HG03103 (cell line): ENCODE measurements around the gene SSC5D.
"Not testable (repeated sequence)": the region's sequence is repeated elsewhere in the genome, so short reads cannot be mapped to it uniquely, and the experiment has no call there.

Experiments used
- ATAC-seq: cut with Tn5 transposase; IDR thresholded peaks from one replicate; pipeline ENCODE4 v1.9.1; 2021; ENCODE audit warnings: low read depth; ENCODE audit not compliant: unreplicated experiment

SSC5D gene

DNA sequence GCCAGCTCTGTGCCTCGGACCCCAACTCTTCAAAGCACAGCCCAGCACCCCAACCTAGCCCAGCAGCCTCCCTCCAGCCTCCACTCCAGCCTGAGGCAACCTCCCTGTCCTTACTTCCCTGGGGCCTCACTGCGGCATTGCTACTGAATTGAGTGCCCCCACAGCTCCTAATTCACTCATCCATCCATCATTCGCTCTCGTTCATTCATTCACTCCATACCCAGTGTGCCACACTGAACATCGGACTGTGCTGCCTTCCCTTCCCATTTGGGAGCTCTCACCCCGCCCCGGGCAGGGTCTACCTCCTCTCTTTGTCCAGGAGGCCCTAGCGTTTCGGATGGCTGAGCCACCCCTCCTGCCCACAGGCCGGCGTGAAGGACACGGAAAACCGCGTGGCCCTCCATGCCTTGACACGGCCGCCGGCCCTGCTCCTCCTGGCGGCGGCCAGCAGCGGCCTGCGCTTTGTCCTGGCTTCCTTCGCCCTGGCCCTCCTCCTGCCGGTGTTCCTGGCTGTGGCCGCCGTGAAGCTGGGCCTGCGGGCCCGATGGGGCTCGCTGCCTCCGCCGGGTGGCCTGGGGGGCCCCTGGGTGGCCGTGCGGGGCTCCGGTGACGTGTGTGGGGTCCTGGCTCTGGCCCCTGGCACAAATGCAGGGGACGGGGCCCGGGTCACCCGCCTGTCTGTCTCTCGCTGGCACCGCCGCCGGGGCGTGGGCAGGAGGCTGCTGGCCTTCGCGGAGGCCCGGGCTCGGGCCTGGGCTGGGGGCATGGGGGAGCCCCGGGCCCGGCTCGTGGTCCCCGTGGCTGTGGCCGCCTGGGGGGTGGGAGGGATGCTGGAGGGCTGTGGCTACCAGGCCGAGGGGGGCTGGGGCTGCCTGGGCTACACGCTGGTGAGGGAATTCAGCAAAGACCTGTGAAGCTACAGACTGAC is 1.9 kb upstream of the SSC5D start:
- ATAC-seq = no peak

DNA sequence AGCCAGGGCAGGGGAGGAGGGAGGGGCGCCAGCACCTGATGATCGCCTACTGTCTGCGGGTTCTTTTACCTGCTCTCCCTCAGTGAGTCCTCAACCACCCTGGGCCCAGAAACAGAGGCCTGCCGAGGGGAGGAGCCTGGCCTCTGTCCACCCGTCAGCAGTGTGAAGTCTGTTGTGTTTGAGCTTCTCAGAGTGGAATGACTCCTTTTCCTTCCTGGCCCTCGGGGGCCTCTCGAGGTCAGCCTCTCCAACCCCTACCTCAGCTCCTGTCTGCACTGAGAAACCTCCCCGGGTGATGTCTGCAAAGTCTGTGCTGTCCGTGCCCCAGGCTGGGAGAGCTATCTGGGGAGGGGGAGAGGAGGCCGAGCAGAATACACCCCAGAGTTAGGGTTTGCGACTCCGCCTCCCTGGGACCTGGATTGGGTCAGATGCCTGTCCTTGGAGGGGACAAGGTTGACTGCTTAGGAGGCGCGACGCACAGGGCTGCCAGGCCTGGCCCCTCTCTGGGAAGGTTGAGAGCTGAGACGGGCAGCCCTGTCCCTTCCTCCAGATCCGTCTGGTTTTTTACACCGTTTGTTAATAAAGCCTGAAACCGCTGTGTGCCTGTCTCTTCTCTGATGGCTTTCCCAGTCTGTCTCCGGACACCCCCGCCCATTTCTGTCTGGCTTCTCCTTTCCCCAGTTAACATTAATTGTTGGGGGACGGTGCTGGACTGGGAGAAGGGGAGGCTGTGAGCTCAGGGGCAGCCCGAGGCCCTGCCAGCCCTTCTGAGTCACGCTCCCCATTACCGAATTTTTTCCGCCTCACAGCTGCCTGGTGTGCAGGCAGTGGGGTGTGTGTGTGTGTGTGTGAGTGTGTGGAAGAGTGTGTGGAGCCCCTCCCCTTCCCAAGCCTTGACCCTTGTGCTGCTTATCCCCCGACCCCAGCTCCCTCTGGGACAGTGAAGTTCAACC is 989 bp upstream of the SSC5D start:
- ATAC-seq = no peak

DNA sequence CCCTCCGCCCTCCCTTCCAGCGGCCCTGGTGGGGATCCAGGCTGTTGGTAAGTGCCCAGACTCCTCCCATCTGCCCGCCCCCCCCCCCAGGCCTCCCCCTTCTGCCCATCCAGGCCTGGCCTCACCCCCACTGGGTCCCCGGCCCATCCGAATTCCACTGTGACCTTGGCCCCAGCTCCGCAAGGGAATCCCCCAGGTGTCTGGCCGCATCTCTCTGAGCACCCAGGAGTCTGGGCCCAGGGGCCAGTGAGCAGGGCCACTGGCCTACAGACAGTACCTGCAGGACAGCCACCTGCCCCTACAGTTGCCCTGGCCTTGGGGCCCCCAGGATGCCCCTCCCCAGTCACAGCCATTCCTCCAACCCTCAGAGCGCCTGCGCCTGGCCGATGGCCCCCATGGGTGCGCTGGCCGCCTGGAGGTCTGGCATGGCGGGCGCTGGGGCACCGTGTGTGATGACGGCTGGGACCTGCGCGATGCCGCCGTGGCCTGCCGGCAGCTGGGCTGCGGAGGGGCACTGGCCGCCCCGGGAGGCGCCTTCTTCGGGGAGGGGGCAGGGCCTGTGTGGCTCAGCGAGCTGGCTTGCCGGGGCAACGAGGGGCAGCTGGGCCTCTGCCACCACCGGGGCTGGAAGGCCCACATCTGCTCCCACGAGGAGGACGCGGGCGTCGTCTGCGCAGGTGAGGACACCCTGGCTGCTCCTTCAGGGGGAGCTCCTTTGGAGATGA is 912 bp downstream of the SSC5D start:
- ATAC-seq = no peak

DNA sequence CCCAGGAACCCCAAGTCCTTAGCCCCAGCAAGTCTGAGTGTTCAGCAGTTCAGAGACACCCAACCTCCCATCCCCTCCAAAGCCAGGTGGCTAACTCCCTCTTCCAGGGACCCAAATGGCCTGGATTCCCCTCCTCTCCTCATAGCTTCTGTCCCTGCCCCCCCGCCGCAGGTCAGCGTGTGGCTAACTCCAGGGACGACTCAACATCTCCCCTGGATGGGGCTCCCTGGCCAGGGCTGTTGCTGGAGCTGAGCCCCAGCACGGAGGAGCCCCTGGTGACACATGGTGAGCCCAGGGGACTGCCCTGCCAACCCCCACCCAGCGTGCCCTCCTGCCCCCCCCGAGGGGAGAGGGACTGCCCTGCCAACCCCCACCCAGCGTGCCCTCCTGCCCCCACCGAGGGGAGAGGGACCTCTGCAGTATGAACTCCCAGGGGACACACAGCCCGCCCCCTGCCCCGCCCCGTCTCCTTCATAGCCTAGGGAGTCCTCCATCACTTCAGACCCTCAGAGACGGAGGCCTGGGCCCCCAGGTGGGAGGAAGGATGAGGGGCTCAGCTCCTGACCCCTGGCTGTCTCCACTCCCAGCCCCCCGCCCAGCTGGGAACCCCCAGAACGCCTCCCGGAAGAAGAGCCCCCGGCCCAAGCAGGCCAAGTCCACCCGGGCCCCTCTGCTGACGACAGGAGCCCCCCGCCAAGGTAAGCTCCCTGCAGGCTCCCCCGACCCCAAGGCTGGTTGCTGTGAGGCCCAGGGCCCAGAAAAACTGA is 1.7 kb downstream of the SSC5D start:
- no peak for ATAC-seq

DNA sequence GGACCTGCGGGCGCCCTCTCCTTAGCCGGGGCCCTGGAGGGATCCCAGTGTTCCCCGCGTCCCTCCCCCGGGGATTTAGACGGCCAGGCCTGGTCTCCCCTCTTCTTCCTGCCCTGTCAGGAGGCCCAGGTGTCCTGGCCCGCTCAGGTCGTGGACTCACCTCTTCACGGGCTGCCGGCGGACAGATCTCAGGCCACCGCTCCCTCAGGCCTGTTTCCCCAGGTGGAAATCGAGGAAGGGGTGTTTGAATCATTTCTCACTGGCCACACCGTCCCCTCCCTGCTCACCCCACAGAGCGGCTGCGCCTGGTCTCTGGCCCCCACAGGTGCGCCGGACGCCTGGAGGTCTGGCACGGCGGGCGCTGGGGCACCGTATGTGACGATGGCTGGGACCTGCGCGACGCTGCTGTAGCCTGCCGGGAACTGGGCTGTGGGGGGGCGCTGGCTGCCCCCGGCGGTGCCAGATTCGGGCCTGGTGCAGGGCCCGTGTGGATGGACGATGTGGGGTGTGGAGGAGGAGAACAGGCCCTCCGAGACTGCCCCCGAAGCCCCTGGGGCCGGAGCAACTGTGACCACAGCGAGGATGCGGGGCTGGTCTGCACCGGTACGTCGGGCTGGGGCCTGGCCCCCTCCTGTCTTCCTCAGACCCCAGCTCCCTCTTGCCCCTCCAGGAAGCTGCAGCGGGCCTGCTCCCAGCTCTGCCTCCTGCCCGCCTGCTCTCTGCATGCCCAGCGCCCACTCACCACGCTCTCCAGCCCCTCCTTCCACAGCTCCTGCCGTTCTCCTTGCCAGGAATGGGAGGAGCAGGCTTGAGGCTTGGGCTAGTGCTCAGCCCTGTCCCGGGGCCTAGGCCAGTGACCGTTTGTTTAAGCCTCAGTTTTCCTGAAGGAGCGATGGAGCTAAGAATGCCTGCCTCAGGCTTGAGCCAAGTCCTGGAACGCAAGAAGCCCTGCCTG is 2.5 kb downstream of the SSC5D start:
- no peak for ATAC-seq

DNA sequence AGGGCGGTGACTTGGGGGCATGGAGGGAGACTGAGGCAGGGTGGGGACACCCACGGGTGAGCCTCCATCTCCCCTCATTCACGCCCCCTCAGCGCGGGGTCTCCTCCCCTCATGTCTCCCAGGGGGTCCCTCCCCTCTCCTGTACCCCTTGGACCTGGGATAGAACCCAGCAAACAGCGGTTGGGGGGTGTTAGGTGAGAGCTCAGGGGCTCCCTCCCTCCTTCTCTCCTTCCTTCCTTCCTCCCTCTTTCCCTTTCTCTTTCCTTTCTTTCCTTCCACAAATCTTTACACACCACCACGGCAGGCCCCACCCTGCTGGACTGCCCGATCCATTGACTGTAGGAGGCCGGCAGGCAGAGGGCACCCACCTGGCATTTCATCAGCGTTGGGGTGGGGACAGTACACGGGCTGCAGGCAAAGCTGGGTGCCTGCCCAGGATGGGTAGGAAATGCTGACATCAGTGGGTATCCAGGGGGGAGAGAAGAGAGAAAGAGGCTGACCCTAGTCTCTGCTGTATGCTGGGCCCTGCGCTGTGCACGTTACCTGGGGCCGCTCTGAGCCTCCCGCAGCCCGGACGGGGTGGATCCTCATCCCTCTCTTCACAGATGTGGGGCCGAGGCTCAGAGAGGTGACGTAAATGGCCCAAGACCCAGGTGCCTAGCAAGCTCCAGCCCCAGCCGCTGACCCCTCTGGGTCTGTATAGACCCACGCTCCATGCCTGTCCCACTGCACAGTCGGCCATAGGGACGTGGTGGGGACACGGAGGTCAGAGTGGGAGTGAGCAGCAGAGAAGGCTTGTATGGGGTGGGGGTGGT is 3.5 kb downstream of the SSC5D start:
- no peak for ATAC-seq

DNA sequence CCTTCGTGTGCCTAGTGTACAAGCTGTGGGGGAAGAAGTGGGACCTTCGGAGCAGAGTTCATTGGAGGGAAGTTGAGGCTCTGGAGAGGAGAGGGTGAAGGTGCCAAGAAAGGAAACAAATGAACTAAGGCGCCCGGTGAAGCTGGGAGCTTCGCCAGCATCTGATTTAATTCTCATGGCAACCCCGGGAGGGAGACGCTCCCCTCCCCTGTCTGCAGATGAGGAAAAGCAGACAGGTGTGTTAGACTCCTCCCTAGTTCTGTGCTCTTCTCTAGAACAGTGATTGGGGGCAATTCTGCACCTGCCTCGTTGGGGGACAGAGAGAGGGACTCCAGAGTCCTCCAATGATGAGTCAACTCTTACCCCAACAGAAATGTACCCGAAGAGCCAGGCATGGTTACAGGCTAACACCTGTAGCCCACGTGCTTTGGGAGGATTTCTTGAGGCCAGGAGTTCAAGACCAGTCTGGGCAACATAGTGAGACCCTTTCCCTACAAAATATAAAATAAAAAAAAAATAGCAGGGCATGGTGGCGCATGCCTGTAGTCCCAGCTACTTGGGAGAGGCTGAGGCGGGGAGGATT is 4.2 kb downstream of the SSC5D start:
- no peak for ATAC-seq

DNA sequence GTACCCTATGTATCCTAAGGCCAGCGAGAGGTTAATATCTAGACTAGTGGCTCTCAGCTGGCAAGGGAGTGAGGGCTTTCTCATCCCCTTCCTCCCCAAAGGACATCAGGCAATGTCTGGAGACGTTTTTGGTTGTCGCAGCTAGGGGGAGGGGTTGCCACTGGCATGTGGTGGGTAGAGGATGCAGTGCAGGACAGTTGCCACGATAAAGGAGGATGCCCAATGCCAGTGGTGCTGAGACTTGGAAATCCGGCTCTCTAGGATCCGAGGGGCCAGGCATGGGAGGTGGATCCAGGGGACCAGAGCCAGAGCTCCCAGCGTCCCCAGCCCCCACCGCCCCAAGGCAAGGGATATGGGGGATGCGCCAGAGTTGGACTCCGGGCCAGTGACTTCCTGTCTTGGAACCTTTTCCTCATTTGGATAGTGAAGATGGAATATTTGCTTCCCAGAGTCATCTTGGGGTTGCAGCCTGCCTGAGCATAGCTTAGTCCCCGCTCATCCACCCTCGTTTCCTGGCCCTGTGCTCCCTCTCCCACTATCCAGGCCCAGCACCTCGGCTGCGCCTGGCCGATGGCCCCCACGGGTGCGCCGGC is 4.9 kb downstream of the SSC5D start:
- ATAC-seq = no peak

DNA sequence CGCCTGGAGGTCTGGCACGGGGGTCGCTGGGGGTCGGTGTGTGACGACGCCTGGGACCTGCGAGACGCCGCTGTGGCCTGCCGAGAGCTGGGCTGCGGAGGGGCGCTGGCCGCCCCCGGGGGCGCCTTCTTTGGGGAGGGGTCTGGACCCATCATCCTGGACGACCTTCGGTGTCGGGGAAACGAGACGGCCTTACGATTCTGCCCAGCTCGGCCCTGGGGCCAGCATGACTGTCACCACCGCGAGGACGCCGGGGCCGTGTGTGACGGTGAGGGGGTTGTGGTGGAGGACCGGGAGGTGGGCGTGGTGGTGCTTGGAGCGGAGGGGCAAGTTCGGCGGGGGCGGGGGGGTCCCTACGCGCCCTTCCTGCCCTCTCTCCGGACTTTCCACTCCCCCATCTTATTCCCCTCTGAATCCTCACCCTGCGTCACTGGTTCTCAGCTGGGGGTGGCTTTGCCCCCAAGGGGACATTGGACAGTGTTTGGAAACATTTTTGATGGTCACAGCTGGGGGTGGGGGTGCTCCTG is 5.5 kb downstream of the SSC5D start:
- ATAC-seq = no peak

DNA sequence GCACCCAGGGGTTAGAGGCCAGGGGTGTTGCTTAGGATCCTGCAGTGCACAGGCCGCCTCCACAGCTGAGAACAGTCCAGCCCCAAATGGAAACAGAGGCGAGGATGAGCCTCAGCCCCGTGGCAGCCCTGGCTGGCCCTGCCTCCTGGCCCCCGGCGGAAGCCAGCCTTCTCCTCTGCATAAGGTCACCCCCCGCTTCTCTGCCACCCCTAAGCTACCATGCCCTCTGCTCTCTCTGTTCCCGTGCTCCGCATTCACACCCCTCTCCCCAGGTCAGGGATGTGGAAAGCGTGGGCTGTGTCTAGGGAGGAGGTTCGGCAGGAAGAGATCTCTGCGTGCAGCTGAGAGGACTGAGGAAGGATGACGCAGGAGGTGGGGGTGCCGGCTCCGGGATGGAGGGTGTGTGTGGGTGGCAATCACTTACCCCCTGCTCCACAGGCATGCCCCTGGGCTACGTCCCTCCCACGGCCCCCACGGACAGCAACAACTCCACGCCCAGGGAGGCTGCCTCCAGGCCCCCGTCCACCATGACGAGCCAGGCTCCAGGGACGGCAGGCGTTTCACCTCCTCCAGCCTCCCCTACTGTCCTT is 6.0 kb downstream of the SSC5D start:
- no peak for ATAC-seq

DNA sequence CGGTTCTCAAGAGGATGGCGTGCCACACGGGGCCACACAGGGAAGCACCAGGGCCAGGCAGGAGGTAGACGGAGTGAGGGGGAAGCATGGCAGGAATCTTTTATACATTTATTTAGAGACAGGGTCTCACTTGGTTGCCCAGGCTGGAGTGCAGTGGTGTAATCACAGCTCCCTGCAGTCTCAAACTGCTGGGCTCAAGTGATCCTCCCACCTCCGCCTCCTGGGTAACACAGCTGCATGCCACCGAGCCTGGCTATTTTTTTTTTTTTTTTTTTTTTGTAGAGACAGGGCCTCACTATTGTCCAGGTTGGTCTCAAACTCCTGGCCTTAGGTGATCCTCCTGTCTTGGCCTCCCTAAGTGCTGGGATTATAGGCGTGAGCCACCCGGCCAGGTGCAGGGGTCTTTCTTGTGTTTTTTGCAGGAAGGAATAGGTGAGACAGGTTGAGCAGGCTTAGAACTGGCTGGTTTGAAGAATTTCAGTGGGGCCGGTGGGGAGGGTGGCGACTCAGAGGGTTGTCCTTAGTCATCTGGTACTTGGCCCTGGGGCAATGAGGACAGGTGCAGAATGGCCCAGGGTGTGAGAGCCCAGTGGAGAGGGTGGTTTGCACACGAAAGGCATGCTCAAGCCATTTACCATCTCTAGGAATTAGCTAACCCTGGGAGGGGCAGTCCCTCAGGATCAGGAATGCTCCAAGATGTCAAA is 7.6 kb downstream of the SSC5D start:
- no peak for ATAC-seq

DNA sequence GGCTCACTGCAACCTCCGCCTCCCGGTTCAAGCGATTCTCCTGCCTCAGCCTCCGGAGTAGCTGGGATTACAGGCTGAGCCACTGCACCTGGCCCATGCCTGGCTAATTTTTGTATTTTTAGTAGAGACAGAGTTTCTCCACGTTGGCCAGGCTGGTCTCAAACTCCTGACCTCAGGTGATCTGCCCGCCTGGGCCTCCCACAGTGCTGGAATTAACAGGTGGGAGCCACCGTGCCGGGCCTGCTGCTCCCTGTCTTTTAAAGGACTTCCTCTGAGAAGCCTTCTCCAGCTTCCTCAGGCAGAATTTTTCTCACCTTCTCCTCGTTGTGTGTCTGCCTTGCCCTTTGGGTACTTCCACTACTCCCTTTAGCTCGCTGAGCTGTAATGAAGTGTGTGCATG is 8.6 kb downstream of the SSC5D start:
- not testable (repeated sequence) for ATAC-seq

DNA sequence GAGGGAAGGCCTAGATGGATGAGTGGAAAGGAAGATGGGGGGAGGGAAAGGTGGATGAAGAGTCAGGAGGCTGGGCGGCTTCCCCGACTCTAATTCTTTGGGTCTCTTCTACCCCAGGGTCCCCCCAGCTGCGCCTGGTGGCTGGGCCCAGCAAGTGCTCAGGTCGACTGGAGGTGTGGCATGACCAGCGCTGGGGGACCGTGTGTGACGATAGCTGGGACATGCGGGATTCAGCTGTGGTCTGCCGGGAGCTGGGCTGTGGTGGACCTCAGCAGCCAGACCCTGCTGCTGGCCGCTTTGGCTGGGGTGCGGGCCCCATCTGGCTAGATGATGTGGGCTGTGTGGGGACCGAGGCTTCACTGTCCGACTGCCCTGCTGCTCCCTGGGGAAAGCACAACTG is 9.5 kb downstream of the SSC5D start:
- ATAC-seq = no peak

DNA sequence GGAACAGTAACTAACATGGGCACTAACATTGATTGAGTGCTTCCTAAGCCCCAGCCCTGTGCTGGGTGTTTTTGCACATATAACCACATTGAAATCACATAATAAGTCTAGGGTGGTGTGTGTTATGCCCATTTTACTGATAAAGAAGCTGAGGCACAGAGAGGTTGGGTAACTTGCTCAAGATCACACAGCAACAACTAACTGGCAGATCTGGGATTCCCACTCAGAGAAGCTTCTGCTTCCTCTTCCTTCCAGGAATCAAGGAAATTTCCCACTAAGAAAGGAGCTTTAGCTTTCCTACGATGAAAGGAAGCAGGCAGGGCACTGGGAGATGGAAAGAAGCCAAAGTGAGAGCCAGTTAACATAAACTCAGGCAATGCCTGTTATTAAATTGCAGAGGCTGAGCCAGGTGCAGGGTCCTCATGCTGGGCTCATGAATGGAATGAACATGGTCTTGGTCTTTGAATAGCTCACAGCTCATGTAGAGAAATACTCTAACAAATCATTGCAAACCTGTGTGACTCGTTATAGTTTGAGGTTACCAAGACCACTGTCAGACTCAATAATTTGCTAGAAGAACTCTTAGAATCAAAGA is 10.1 kb downstream of the SSC5D start:
- no peak for ATAC-seq

DNA sequence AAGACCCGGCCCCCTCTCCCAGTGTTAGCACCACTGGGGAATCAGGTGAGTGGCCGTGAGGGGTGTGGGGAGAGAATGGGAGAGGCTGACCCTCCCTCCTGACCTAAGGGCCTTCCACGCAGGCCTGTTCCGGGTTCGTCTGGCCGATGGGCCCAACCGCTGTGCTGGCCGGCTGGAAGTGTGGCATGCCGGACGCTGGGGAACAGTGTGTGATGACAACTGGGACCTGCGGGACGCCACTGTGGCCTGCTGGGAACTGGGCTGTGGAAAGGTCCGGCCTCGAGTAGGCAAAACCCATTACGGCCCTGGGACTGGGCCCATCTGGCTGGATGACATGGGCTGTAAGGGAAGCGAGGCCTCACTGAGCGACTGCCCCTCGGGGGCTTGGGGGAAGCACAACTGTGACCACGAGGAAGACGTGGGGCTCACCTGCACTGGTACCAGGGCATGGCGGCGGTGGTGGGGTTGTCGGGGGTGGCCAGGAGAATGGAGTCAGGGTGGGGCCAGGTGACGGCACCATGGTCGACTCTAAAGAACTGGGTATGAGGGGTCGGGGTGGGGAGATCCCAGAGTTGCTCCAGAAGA is 12.2 kb downstream of the SSC5D start:
- no peak for ATAC-seq
